Keratinocyte (primary cell): ENCODE results near the gene CSNK1D. TPM values are rescaled to one million over a fixed set of nuclear protein-coding genes. Genes with fewer than 3 reads are reported as not detected.

Experiments used
- DNase-seq: peaks from one replicate; pipeline ENCODE4 v3.0.0-alpha.2; 2011; ENCODE audit warnings: low read depth, missing footprints, low spot score
- FAIRE-seq: peaks from 2 replicates; lab custom pipeline; 2011; peaks lifted over from hg19 to GRCh38; lab: Jason Lieb, UNC
- H2AFZ ChIP-seq: 2 replicates; pipeline ENCODE4 v1.6.0; 2012; ENCODE audit warnings: low read length, control low read depth, inconsistent platforms; ENCODE audit not compliant: control insufficient read depth
- H3K27ac ChIP-seq: 2 replicates; pipeline ENCODE4 v1.5.1; 2011; ENCODE audit warnings: low read length; ENCODE audit not compliant: control insufficient read depth, insufficient read depth
- H3K27me3 ChIP-seq: 3 replicates; pipeline ENCODE4 v1.6.0; 2011; ENCODE audit warnings: low read length; ENCODE audit not compliant: control insufficient read depth, insufficient read depth; ENCODE audit errors: extremely low read depth
- H3K36me3 ChIP-seq, 2 experiments: 2 replicates in 1 of 2; 3 replicates in 1 of 2; pipeline ENCODE4 v1.5.1; 2011; ENCODE audit warnings: low read length in 2 of 2, mild to moderate bottlenecking in 1 of 2; ENCODE audit not compliant: control insufficient read depth in 2 of 2, insufficient read depth in 2 of 2; ENCODE audit errors: extremely low read depth in 1 of 2
- H3K4me1 ChIP-seq: 3 replicates; pipeline ENCODE4 v1.5.1; 2011; ENCODE audit warnings: low read length; ENCODE audit not compliant: control insufficient read depth, insufficient read depth; ENCODE audit errors: extremely low read depth
- H3K4me2 ChIP-seq: 3 replicates; pipeline ENCODE4 v1.6.0; 2011; ENCODE audit warnings: low read depth, low read length; ENCODE audit not compliant: control insufficient read depth, insufficient read depth; ENCODE audit errors: extremely low read depth
- H3K4me3 ChIP-seq, 3 experiments: fragments of 200-600 bp in 1 of 3; sonication (generic) in 1 of 3; 2 replicates in 2 of 3; 3 replicates in 1 of 3; pipeline ENCODE4 v1.5.1; 2011 to 2016; ENCODE audit warnings: low read length in 3 of 3, mild to moderate bottlenecking in 3 of 3, control low read depth in 2 of 3, inconsistent platforms in 1 of 3, low read depth in 1 of 3, mixed read lengths in 1 of 3, mixed run types in 1 of 3, moderate library complexity in 1 of 3; ENCODE audit not compliant: control insufficient read depth in 2 of 3, insufficient read depth in 2 of 3; ENCODE audit errors: extremely low read depth in 1 of 3
- H3K79me2 ChIP-seq: 2 replicates; pipeline ENCODE4 v1.6.0; 2012; ENCODE audit warnings: low read length; ENCODE audit not compliant: control insufficient read depth, insufficient read depth
- H3K9ac ChIP-seq: 3 replicates; pipeline ENCODE4 v1.6.0; 2011; ENCODE audit warnings: low read length; ENCODE audit not compliant: control insufficient read depth, insufficient read depth; ENCODE audit errors: extremely low read depth
- H3K9me1 ChIP-seq: 3 replicates; pipeline ENCODE4 v1.6.0; 2011; ENCODE audit warnings: low read length; ENCODE audit not compliant: control insufficient read depth, insufficient read depth; ENCODE audit errors: extremely low read depth
- H3K9me3 ChIP-seq: 2 replicates; pipeline ENCODE4 v1.5.1; 2012; ENCODE audit warnings: low read depth, low read length; ENCODE audit not compliant: control insufficient read depth
- H4K20me1 ChIP-seq: 3 replicates; pipeline ENCODE4 v1.6.0; 2011; ENCODE audit warnings: low read length; ENCODE audit not compliant: control insufficient read depth, insufficient read depth; ENCODE audit errors: extremely low read depth
- EZH2 ChIP-seq: IDR thresholded peaks from one replicate; pipeline ENCODE4 v1.6.1; 2012; ENCODE audit warnings: inconsistent platforms, mild to moderate bottlenecking, low read length, moderate library complexity
- dilution Hi-C: fragments of 300-500 bp; cut with MboI; formaldehyde crosslinking; loops from one replicate; pipeline ENCODE4 v1.7.0; 2020; ENCODE audit warnings: low sequenced_read_pairs; ENCODE audit not compliant: extremely low pct_ligation_motif_present
- polyA plus RNA-seq, 5 experiments: library from polyadenylated mRNA; depleted of rRNA in 3 of 5; stranded (reverse) in 3 of 5; stranded (forward) in 1 of 5; unstranded in 1 of 5; fragments of >200 nt; gene quantifications; 1 replicate in 1 of 5; 2 replicates in 3 of 5; 3 replicates in 1 of 5; pipeline versions ENCODE4 v1.2.1 to v1.2.3, GENCODE V29; 2011 to 2012; ENCODE audit warnings: missing spikeins in 2 of 5, low read depth in 1 of 5, low replicate concordance in 1 of 5
- TF ChIP-seq, protein P1 (sequence below), 3 experiments: IDR thresholded peaks in 1 of 3; conservative IDR thresholded peaks in 1 of 3; optimal IDR thresholded peaks in 1 of 3; 2 replicates in 2 of 3; 3 replicates in 1 of 3; pipeline versions ENCODE3 to v1.5.1; 2011; ENCODE audit warnings: low read length in 3 of 3, mild to moderate bottlenecking in 3 of 3, moderate library complexity in 2 of 3, control low read depth in 1 of 3, inconsistent platforms in 1 of 3; ENCODE audit not compliant: insufficient read depth in 2 of 3; ENCODE audit errors: extremely low read depth in 1 of 3

Gene CSNK1D
- polyA plus RNA-seq, 1 donor (not counting 4 experiments of a cell fraction or from before 2014, with no cell fraction given), result 86.0 TPM

GRCh38 chr17:82304826-82305726 lies 31.6 kb upstream of the CSNK1D start:
- Histone ChIP-seq H3K36me3 (no peaks in the 10 kb centered on the region), H3K4me3 (no peak overlapping the region), H3K4me1 (peaks cover 20% of the 10 kb centered on the region), H3K9me3 (no peaks in the 10 kb centered on the region), H4K20me1 (no peaks in the 10 kb centered on the region), H3K9ac (no peak overlapping the region), H3K79me2 (no peaks in the 10 kb centered on the region), H3K4me2 (no peak overlapping the region), H3K27ac (no peak overlapping the region), H3K9me1 (no peaks in the 10 kb centered on the region), H2AFZ (no peak overlapping the region), H3K27me3 (peaks cover 19% of the 10 kb centered on the region)
- DNase-seq (no peak), FAIRE-seq (no peak)
- TF ChIP-seq, protein P1, sequence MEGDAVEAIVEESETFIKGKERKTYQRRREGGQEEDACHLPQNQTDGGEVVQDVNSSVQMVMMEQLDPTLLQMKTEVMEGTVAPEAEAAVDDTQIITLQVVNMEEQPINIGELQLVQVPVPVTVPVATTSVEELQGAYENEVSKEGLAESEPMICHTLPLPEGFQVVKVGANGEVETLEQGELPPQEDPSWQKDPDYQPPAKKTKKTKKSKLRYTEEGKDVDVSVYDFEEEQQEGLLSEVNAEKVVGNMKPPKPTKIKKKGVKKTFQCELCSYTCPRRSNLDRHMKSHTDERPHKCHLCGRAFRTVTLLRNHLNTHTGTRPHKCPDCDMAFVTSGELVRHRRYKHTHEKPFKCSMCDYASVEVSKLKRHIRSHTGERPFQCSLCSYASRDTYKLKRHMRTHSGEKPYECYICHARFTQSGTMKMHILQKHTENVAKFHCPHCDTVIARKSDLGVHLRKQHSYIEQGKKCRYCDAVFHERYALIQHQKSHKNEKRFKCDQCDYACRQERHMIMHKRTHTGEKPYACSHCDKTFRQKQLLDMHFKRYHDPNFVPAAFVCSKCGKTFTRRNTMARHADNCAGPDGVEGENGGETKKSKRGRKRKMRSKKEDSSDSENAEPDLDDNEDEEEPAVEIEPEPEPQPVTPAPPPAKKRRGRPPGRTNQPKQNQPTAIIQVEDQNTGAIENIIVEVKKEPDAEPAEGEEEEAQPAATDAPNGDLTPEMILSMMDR (optimal IDR thresholded peaks at IDR 0.05 in 1 of 3, IDR thresholded peaks at IDR 0.05 in 1 of 3, conservative IDR thresholded peaks at IDR 0.05 in 1 of 3; ENCODE audit: extremely low read depth in 1 of 3, insufficient read depth in 2 of 3, low read length in 3 of 3), result no peak
- no peak for TF ChIP-seq EZH2
- dilution Hi-C loops, result no loop called here

DNA sequence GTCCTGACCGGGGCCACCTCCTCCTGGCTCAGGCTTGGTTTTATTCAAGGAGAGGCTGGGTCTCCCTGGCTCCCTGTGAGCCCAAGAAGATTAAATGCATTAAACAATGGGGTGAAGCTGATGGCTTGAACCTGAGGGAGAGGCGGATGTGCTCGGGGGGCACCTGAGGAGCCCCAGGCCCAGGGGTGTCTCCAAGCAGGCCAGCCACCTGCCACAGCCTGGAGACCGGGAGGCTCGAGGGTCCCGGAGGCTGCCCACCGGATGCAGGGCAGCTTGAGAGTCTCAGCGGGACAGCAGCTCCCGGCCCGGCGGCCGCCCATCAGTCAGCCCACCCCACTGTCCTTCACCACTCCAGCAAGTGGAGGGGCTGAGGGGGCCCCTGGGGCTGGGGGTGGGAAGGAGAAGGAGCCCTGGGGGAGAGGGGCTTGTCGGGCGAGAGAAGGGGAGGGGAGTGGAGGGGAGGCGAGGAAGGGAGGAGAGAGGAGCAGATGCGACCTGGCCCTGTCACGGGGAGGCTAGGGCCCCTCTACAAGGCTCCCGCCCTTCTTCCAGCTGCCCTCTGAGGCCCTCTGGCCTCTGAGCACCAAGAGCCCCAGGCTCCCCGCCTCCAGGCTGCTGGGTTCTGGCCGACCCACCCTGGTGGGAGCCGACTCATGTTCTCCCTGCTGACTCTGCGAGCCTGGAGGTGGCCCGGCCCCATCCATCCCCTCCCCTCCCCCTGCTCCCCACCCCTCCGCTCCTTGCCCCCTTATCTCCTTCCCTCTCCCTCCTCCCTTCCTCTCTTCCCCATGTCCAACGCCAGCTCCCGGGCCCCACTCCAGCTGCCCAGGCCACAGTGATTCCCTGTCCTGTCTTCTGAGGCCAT lies 30.7 kb upstream of the CSNK1D start:
- Histone ChIP-seq H3K36me3 (no peaks in the 10 kb centered on the region), H3K27ac (no peak overlapping the region), H3K4me2 (no peak overlapping the region), H4K20me1 (no peaks in the 10 kb centered on the region), H3K9me3 (no peaks in the 10 kb centered on the region), H3K27me3 (peaks cover 12% of the 10 kb centered on the region), H3K79me2 (no peaks in the 10 kb centered on the region), H2AFZ (no peak overlapping the region), H3K4me3 (no peak overlapping the region), H3K9me1 (no peaks in the 10 kb centered on the region), H3K9ac (no peak overlapping the region), H3K4me1 (peaks cover 21% of the 10 kb centered on the region)
- DNase-seq (no peak), FAIRE-seq (no peak)
- dilution Hi-C loops, result no loop called here
- no peak for TF ChIP-seq EZH2
- TF ChIP-seq, protein P1 (optimal IDR thresholded peaks at IDR 0.05 in 1 of 3, IDR thresholded peaks at IDR 0.05 in 1 of 3, conservative IDR thresholded peaks at IDR 0.05 in 1 of 3; ENCODE audit: extremely low read depth in 1 of 3, insufficient read depth in 2 of 3, low read length in 3 of 3), result no peak
